IMR-90 (cell line): ENCODE measurements around the gene MACF1. TPM values are rescaled to one million over a fixed set of nuclear protein-coding genes. Genes with fewer than 3 reads are reported as not detected.

ENCODE experiments used
- ATAC-seq: fragments of 200-7000 bp; cut with Tn5 transposase; 2 replicates; pipeline ENCODE4 v1.9.1; 2020; ENCODE audit warnings: low read depth, mild to moderate bottlenecking, moderate library complexity
- BruUV-seq: library from RNA; stranded (reverse); fragments of 400-500 nt; replicated peaks from 2 replicates; lab custom pipeline; 2021; lab: Mats Ljungman, UMichigan
- CTCF ChIA-PET: fragments of 300-600 bp; formaldehyde crosslinking; extraction: SDS; loops from one replicate; lab custom pipeline; 2021; ENCODE audit warnings: antibody characterized with exemption; lab: Yijun Ruan, JAX
- POLR2A ChIA-PET: fragments of 300-600 bp; sonication (Branson Sonifier 250); formaldehyde crosslinking; loops from one replicate; lab custom pipeline; 2022; ENCODE audit warnings: antibody characterized with exemption; ENCODE audit not compliant: unreplicated experiment; lab: Charles Lee
- DNase-seq: peaks from one replicate; pipeline ENCODE4 v3.0.0; 2013
- H2AFZ ChIP-seq: replicated peaks from 2 replicates; pipeline ENCODE3; 2013; ENCODE audit warnings: low read length, mild to moderate bottlenecking; ENCODE audit not compliant: poor library complexity
- H2AK5ac ChIP-seq: 2 replicates; pipeline ENCODE4 v1.6.1; 2013; ENCODE audit warnings: low read depth, low read length, inconsistent platforms
- H2AK9ac ChIP-seq: replicated peaks from 2 replicates; pipeline ENCODE3; 2013; ENCODE audit warnings: mild to moderate bottlenecking, low read depth, low read length, moderate library complexity; ENCODE audit not compliant: poor library complexity
- H2BK120ac ChIP-seq: 2 replicates; pipeline ENCODE4 v1.6.1; 2013; ENCODE audit warnings: low read depth, low read length, inconsistent platforms
- H2BK15ac ChIP-seq: 3 replicates; pipeline ENCODE4 v1.6.1; 2013; ENCODE audit warnings: low read depth, low read length, inconsistent platforms
- H2BK20ac ChIP-seq: 2 replicates; pipeline ENCODE4 v1.6.1; 2013; ENCODE audit warnings: low read depth, mild to moderate bottlenecking, inconsistent platforms, low read length, moderate library complexity
- H2BK5ac ChIP-seq: 2 replicates; pipeline ENCODE4 v1.6.1; 2013; ENCODE audit warnings: mild to moderate bottlenecking, low read depth, low read length, inconsistent platforms; ENCODE audit not compliant: poor library complexity, severe bottlenecking
- H3K14ac ChIP-seq: replicated peaks from 2 replicates; pipeline ENCODE4 v1.6.1; 2013; ENCODE audit warnings: low read depth, low read length, inconsistent platforms
- H3K18ac ChIP-seq: 2 replicates; pipeline ENCODE4 v1.6.1; 2013; ENCODE audit warnings: low read depth, low read length, control low read depth
- H3K23ac ChIP-seq: 2 replicates; pipeline ENCODE4 v1.6.1; 2013; ENCODE audit warnings: low read depth, low read length, inconsistent platforms
- H3K27ac ChIP-seq: 2 replicates; pipeline ENCODE4 v1.5.1; 2013; ENCODE audit warnings: mild to moderate bottlenecking, control low read depth, low read length; ENCODE audit not compliant: insufficient read depth
- H3K27me3 ChIP-seq: 2 replicates; pipeline ENCODE4 v1.6.1; 2013; ENCODE audit warnings: low read length; ENCODE audit not compliant: control insufficient read depth, insufficient read depth
- H3K36me3 ChIP-seq: 2 replicates; pipeline ENCODE4 v1.6.1; 2013; ENCODE audit warnings: low read length, mixed read lengths; ENCODE audit not compliant: control insufficient read depth, insufficient read depth
- H3K4ac ChIP-seq: 2 replicates; pipeline ENCODE4 v1.6.1; 2013; ENCODE audit warnings: low read depth, low read length, inconsistent platforms
- H3K4me1 ChIP-seq: 2 replicates; pipeline ENCODE4 v1.6.1; 2013; ENCODE audit warnings: low read length, mixed read lengths; ENCODE audit not compliant: control insufficient read depth, insufficient read depth
- H3K4me2 ChIP-seq: 2 replicates; pipeline ENCODE4 v1.6.1; 2013; ENCODE audit warnings: low read depth, mild to moderate bottlenecking, control low read depth, low read length, moderate library complexity
- H3K4me3 ChIP-seq: 2 replicates; pipeline ENCODE4 v1.5.1; 2013; ENCODE audit warnings: low read depth, mild to moderate bottlenecking, control low read depth, low read length, moderate library complexity; ENCODE audit not compliant: insufficient read depth
- H3K56ac ChIP-seq: 2 replicates; pipeline ENCODE4 v1.6.1; 2013; ENCODE audit warnings: low read length, inconsistent platforms; ENCODE audit not compliant: insufficient read depth; ENCODE audit errors: extremely low read depth
- H3K79me1 ChIP-seq, 2 experiments: 2 replicates each; pipeline ENCODE4 v1.6.1; 2013; ENCODE audit warnings: low read length in 2 of 2, inconsistent platforms in 1 of 2, low read depth in 1 of 2
- H3K9ac ChIP-seq: 2 replicates; pipeline ENCODE4 v1.6.1; 2013; ENCODE audit warnings: low read depth, low read length, control low read depth
- H3K9me1 ChIP-seq: 2 replicates; pipeline ENCODE4 v1.6.1; 2013; ENCODE audit warnings: low read length, inconsistent platforms; ENCODE audit not compliant: insufficient read depth
- H3K9me3 ChIP-seq: 2 replicates; pipeline ENCODE4 v1.6.1; 2013; ENCODE audit warnings: low read length; ENCODE audit not compliant: control insufficient read depth, insufficient read depth
- H4K20me1 ChIP-seq: 2 replicates; pipeline ENCODE4 v1.6.1; 2013; ENCODE audit warnings: low read length, inconsistent platforms; ENCODE audit not compliant: insufficient read depth
- H4K5ac ChIP-seq: 2 replicates; pipeline ENCODE4 v1.6.1; 2013; ENCODE audit warnings: mild to moderate bottlenecking, low read depth, low read length, control low read depth
- H4K8ac ChIP-seq, 2 experiments: 2 replicates each; pipeline ENCODE4 v1.6.1; 2013; ENCODE audit warnings: low read depth in 2 of 2, low read length in 2 of 2, control low read depth in 1 of 2, inconsistent platforms in 1 of 2
- H4K91ac ChIP-seq: 2 replicates; pipeline ENCODE4 v1.6.1; 2013; ENCODE audit warnings: low read depth, low read length, inconsistent platforms; ENCODE audit not compliant: insufficient read depth
- BHLHE40 ChIP-seq: fragments of 150-350 bp; IDR thresholded peaks from 2 replicates; pipeline ENCODE4 v1.6.1; 2016; ENCODE audit warnings: mild to moderate bottlenecking, low read depth, low read length
- CEBPB ChIP-seq: IDR thresholded peaks from 2 replicates; pipeline ENCODE4 v1.6.1; 2012; ENCODE audit warnings: low read depth, low read length, improper control_type of control experiment
- CHD1 ChIP-seq: IDR thresholded peaks from 2 replicates; pipeline ENCODE4 v1.6.1; 2012; ENCODE audit warnings: low read depth, low read length, improper control_type of control experiment
- ELK1 ChIP-seq: fragments of 150-350 bp; IDR thresholded peaks from 2 replicates; pipeline ENCODE4 v1.6.1; 2016; ENCODE audit warnings: low read depth, mild to moderate bottlenecking, low read length, moderate library complexity, borderline replicate concordance
- FOS ChIP-seq: fragments of 150-350 bp; IDR thresholded peaks from 2 replicates; pipeline ENCODE4 v1.6.1; 2016; ENCODE audit warnings: low read depth, low read length
- MAFK ChIP-seq: IDR thresholded peaks from 2 replicates; pipeline ENCODE4 v1.6.1; 2012; ENCODE audit warnings: low read depth, low read length, improper control_type of control experiment
- MAZ ChIP-seq: IDR thresholded peaks from 2 replicates; pipeline ENCODE4 v1.6.1; 2012; ENCODE audit warnings: low read depth, mild to moderate bottlenecking, low read length, improper control_type of control experiment, moderate library complexity, borderline replicate concordance
- MXI1 ChIP-seq: IDR thresholded peaks from 2 replicates; pipeline ENCODE4 v1.6.1; 2012; ENCODE audit warnings: low read depth, mild to moderate bottlenecking, low read length, moderate library complexity, borderline replicate concordance
- NFE2L2 ChIP-seq: fragments of 150-350 bp; IDR thresholded peaks from 2 replicates; pipeline ENCODE4 v1.6.1; 2016; ENCODE audit warnings: low read depth, mild to moderate bottlenecking, low read length
- POLR2A ChIP-seq: IDR thresholded peaks from 2 replicates; pipeline ENCODE4 v1.6.1; 2012; ENCODE audit warnings: mild to moderate bottlenecking, low read depth, low read length
- RAD21 ChIP-seq: IDR thresholded peaks from 2 replicates; pipeline ENCODE4 v1.6.1; 2012; ENCODE audit warnings: low read length, improper control_type of control experiment
- RCOR1 ChIP-seq: IDR thresholded peaks from 2 replicates; pipeline ENCODE4 v1.6.1; 2012; ENCODE audit warnings: mild to moderate bottlenecking, low read length, improper control_type of control experiment; ENCODE audit not compliant: insufficient replicate concordance
- RFX5 ChIP-seq: IDR thresholded peaks from 2 replicates; pipeline ENCODE4 v1.8.0; 2012; ENCODE audit warnings: low read depth, mild to moderate bottlenecking, low read length, moderate library complexity
- SMC3 ChIP-seq: fragments of 150-350 bp; IDR thresholded peaks from 2 replicates; pipeline ENCODE4 v1.6.1; 2016; ENCODE audit warnings: low read depth, mild to moderate bottlenecking, antibody characterized with exemption, low read length, moderate library complexity
- WGBS, 2 experiments: methylation state at CpG; one replicate each; pipeline versions ENCODE4 v1.1.5 to v1.1.7; 2013; ENCODE audit warnings: missing lambda C conversion rate in 2 of 2; ENCODE audit not compliant: insufficient read length in 1 of 2; ENCODE audit errors: extremely low coverage in 2 of 2; 5-methylcytosine and 5-hydroxymethylcytosine counted together
- dilution Hi-C: fragments of 300-500 bp; cut with HindIII; formaldehyde crosslinking; loops from one replicate; pipeline ENCODE4 v1.14.3; 2018; ENCODE audit warnings: low sequenced_read_pairs; ENCODE audit not compliant: unreplicated experiment
- in situ Hi-C: fragments of 300-500 bp; cut with MboI; formaldehyde crosslinking; loops from 3 replicates; pipeline ENCODE4 v1.14.3; 2019; ENCODE audit warnings: low sequenced_read_pairs, inconsistent platforms, mixed read lengths
- intact Hi-C: fragments of 100-400 bp; cut with micrococcal nuclease; formaldehyde crosslinking; loops from 2 replicates; pipeline ENCODE4 v1.10.0; 2022
- polyA plus RNA-seq, 3 experiments: library from polyadenylated mRNA; depleted of rRNA; stranded (reverse); fragments of >200 nt; gene quantifications; 2 replicates each; pipeline ENCODE4 v1.2.3, GENCODE V29; 2012; ENCODE audit warnings: low replicate concordance in 1 of 3
- total RNA-seq: library from RNA; depleted of rRNA; stranded (reverse); fragments of >200 nt; gene quantifications from 2 replicates; pipeline ENCODE4 v1.2.3, GENCODE V29; 2012
- TF ChIP-seq, protein P1 (sequence below): conservative IDR thresholded peaks from 2 replicates; pipeline ENCODE4 v1.5.1; 2012; ENCODE audit warnings: mild to moderate bottlenecking, low read depth, low read length, improper control_type of control experiment
- TF ChIP-seq, protein P2 (sequence below): fragments of 150-350 bp; IDR thresholded peaks from 2 replicates; pipeline ENCODE4 v1.6.1; 2017; ENCODE audit warnings: mild to moderate bottlenecking, antibody characterized with exemption, low read length, low read depth

MACF1 gene
- total and polyA plus RNA-seq, 2 of the 4 experiments (the other 2 are of a cell fraction) = 67.6 to 369 TPM

DNA sequence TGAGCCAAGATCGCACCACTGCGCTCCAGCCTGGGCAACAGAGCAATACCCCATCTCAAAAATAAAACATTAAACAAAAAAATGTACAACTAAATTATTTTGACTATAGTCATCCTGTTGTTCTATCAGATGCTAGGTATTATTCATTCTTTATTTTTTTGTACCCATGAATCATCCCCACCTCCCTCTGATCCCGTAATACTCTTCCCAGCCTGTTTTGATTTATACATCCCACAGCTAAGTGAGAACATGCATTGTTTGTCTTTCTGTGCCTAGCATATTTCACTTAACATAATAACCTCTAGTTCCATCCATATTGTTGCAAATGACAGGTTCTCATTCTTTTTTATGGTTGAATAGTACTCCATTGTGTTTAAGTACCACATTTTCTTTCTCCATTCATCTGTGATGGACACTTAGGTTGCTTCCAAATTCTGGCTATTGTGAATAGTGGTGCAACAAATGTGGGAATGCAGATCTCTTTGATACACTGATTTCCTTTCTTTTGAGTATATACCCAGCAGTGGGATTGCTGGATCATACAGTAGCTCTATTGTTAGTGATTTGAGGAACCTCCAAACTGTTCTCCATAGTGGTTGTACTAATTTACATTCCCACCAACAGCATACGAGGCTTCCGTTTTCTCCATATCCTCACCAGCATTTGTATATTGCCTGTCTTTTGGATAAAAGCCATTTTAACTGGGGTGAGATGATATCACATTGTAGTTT, 84.4 kb downstream of the MACF1 start:
- BruUV-seq = no TSS peak
- ATAC-seq = no peak
- ChIA-PET CTCF (no interaction called here), POLR2A (no interaction called here)
- Histone ChIP-seq H3K14ac (no peak overlapping the region), H3K56ac (no peak overlapping the region), H2BK120ac (no peak overlapping the region), H3K4me2 (no peak overlapping the region), H3K27ac (no peak overlapping the region), H2BK5ac (no peak overlapping the region), H3K4ac (no peak overlapping the region), H4K91ac (no peak overlapping the region), H4K5ac (no peak overlapping the region), H3K4me1 (no peaks in the 10 kb centered on the region), H3K4me3 (no peak overlapping the region), H2AFZ (no peak overlapping the region), H4K20me1 (peaks cover 3% of the 10 kb centered on the region; the same call in 1 of the 2 replicates), H2AK5ac (no peak overlapping the region), H3K36me3 (peaks cover 47% of the 10 kb centered on the region), H3K9ac (no peak overlapping the region), H3K9me3 (no peaks in the 10 kb centered on the region), H3K27me3 (no peaks in the 10 kb centered on the region), H3K9me1 (peaks cover 8% of the 10 kb centered on the region; the same call in 1 of the 2 replicates), H3K23ac (no peak overlapping the region), H3K79me1 (peaks cover 24 to 45% of the 10 kb centered on the region in 2 experiments), H2AK9ac (no peak overlapping the region), H2BK20ac (no peak overlapping the region), H4K8ac (no peak overlapping the region), H2BK15ac (no peak overlapping the region), H3K18ac (no peak overlapping the region)
- TF ChIP-seq CHD1 (no peak), MAFK (no peak), RFX5 (no peak), MAZ (no peak), RCOR1 (no peak), NFE2L2 (no peak), RAD21 (no peak), POLR2A (no peak), MXI1 (no peak), FOS (no peak), BHLHE40 (no peak), ELK1 (no peak), SMC3 (no peak), CEBPB (no peak)
- TF ChIP-seq, protein P1, sequence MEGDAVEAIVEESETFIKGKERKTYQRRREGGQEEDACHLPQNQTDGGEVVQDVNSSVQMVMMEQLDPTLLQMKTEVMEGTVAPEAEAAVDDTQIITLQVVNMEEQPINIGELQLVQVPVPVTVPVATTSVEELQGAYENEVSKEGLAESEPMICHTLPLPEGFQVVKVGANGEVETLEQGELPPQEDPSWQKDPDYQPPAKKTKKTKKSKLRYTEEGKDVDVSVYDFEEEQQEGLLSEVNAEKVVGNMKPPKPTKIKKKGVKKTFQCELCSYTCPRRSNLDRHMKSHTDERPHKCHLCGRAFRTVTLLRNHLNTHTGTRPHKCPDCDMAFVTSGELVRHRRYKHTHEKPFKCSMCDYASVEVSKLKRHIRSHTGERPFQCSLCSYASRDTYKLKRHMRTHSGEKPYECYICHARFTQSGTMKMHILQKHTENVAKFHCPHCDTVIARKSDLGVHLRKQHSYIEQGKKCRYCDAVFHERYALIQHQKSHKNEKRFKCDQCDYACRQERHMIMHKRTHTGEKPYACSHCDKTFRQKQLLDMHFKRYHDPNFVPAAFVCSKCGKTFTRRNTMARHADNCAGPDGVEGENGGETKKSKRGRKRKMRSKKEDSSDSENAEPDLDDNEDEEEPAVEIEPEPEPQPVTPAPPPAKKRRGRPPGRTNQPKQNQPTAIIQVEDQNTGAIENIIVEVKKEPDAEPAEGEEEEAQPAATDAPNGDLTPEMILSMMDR = no peak
- TF ChIP-seq, protein P2, sequence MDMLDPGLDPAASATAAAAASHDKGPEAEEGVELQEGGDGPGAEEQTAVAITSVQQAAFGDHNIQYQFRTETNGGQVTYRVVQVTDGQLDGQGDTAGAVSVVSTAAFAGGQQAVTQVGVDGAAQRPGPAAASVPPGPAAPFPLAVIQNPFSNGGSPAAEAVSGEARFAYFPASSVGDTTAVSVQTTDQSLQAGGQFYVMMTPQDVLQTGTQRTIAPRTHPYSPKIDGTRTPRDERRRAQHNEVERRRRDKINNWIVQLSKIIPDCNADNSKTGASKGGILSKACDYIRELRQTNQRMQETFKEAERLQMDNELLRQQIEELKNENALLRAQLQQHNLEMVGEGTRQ = no peak
- no CpG with 5 or more reads among the region's 5 CpGs for WGBS, 2 experiments
- DNase-seq = peak; percentile 45
- intact Hi-C loops (no loop called here), in situ Hi-C loops (no loop called here), dilution Hi-C loops (no loop called here)
